ENCODE data around the gene PTCHD1. TPM values are rescaled to one million over a fixed set of nuclear protein-coding genes. Genes with fewer than 3 reads are reported as not detected.

The PTCHD1 gene
- polyA plus RNA-seq = under 1 TPM in 2 of 4 donors, not detected in 2; 0.09 to 0.22 TPM
- long read RNA-seq, donor 1 = 0 reads
- long read RNA-seq, donor 2 = 0 reads
- long read RNA-seq, donor 3 = 0 reads
- long read RNA-seq, donor 4 = 0 reads
- long read RNA-seq, donor 5 = 0 reads
- long read RNA-seq, donor 6 = 0 reads
- long read RNA-seq, donor 7, full-length matches to known transcripts = 1 of 1 reads
- long read RNA-seq, donor 7, partial matches to known transcripts = 0 of 1 reads
- long read RNA-seq, donor 7, other reads (novel, unspliced or antisense) = 0 of 1 reads
- long read RNA-seq, donor 8 = 0 reads
- long read RNA-seq, donor 9 = 0 reads
- long read RNA-seq, donor 10 = 0 reads

- no peaks in the 10 kb centered on the region for H3K4me1 ChIP-seq (ENCODE audit: control insufficient read depth in 3 of 3, insufficient read depth in 2 of 3, low read depth in 1 of 3, low read length in 2 of 3)
- H3K4me3 ChIP-seq (ENCODE audit: low read depth in 1 of 3, low read length in 3 of 3) = peak within 1 kb of the TSS in 2 of 3 donors; percentile 21 to 22
- DNase-seq (peak in 1 of 2 donors; percentile 4), FAIRE-seq (no peak)
- no peaks in the 10 kb centered on the region for H3K36me3 ChIP-seq (ENCODE audit: control insufficient read depth in 3 of 3, insufficient read depth in 2 of 3, low read depth in 1 of 3, low read length in 3 of 3)
- no peak within 1 kb of the TSS for H3K27ac ChIP-seq (ENCODE audit: low read depth in 1 of 3, low read length in 2 of 3)
- WGBS, 3 donors = 2 to 42% (median 19%) methylated on average over 26 to 64 of the region's 64 CpGs
- peaks cover 0 to 1% of the 10 kb centered on the region in 2 donors for H3K9me3 ChIP-seq (ENCODE audit: control insufficient read depth in 2 of 2, insufficient read depth in 1 of 2, low read depth in 1 of 2, low read length in 1 of 2)
- peaks cover 8 to 48% (median 12%) of the 10 kb centered on the region in 3 donors for H3K27me3 ChIP-seq (ENCODE audit: control insufficient read depth in 3 of 3, insufficient read depth in 3 of 3, low read length in 3 of 3)
Observed at GRCh38 chrX:23334848-23335599, at the start of gene PTCHD1. TSS of gene PTCHD1 (plus strand) at chrX:23334849. CDS start at chrX:23334876, 27 bp downstream.

DNA sequence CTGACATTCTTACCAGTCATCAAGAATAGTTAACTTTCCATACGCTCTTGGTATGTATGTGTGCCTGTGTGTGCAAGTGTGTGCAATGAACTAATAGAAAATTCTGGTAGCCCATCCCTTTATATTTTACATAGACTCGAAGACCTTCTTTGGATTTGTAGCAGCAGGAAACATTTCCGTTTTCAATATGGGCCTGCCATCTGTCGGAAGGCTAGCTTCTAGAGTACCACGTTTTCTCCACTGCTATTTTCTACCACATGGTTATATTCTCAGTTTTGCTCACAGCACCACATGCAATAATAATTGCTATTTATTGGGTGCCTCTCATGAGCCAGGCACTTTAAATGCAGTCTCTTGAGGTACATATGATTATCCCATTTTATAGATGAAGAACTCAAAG is 47.9 kb upstream of the PTCHD1 start:
- no peaks in the 10 kb centered on the region for H3K36me3 ChIP-seq (ENCODE audit: control insufficient read depth in 3 of 3, insufficient read depth in 2 of 3, low read depth in 1 of 3, low read length in 3 of 3)
- H3K4me3 ChIP-seq (ENCODE audit: low read depth in 1 of 3, low read length in 3 of 3) = no peak overlapping the region
- no peaks in the 10 kb centered on the region for H3K9me3 ChIP-seq (ENCODE audit: control insufficient read depth in 2 of 2, insufficient read depth in 1 of 2, low read depth in 1 of 2, low read length in 1 of 2)
- H3K4me1 ChIP-seq (ENCODE audit: control insufficient read depth in 3 of 3, insufficient read depth in 2 of 3, low read depth in 1 of 3, low read length in 2 of 3) = no peaks in the 10 kb centered on the region
- FAIRE-seq = no peak
- no peak for DNase-seq
- 79 to 91% (median 87%) methylated on average over 5 of the region's 5 CpGs for WGBS, 3 donors
- no peaks in the 10 kb centered on the region for H3K27me3 ChIP-seq (ENCODE audit: control insufficient read depth in 3 of 3, insufficient read depth in 3 of 3, low read length in 3 of 3)
- no peak overlapping the region for H3K27ac ChIP-seq (ENCODE audit: low read depth in 1 of 3, low read length in 2 of 3)

GRCh38 chrX:23287191-23287725 is 47.4 kb upstream of the PTCHD1 start:
- no peak overlapping the region for H3K4me3 ChIP-seq (ENCODE audit: low read depth in 1 of 3, low read length in 3 of 3)
- WGBS, 3 donors = 19 to 64% (median 30%) methylated on average over 5 of the region's 5 CpGs
- no peak overlapping the region for H3K27ac ChIP-seq (ENCODE audit: low read depth in 1 of 3, low read length in 2 of 3)
- H3K27me3 ChIP-seq (ENCODE audit: control insufficient read depth in 3 of 3, insufficient read depth in 3 of 3, low read length in 3 of 3) = no peaks in the 10 kb centered on the region
- no peak for DNase-seq
- no peaks in the 10 kb centered on the region for H3K4me1 ChIP-seq (ENCODE audit: control insufficient read depth in 3 of 3, insufficient read depth in 2 of 3, low read depth in 1 of 3, low read length in 2 of 3)
- no peaks in the 10 kb centered on the region for H3K9me3 ChIP-seq (ENCODE audit: control insufficient read depth in 2 of 2, insufficient read depth in 1 of 2, low read depth in 1 of 2, low read length in 1 of 2)
- no peak for FAIRE-seq
- H3K36me3 ChIP-seq (ENCODE audit: control insufficient read depth in 3 of 3, insufficient read depth in 2 of 3, low read depth in 1 of 3, low read length in 3 of 3) = no peaks in the 10 kb centered on the region

DNA sequence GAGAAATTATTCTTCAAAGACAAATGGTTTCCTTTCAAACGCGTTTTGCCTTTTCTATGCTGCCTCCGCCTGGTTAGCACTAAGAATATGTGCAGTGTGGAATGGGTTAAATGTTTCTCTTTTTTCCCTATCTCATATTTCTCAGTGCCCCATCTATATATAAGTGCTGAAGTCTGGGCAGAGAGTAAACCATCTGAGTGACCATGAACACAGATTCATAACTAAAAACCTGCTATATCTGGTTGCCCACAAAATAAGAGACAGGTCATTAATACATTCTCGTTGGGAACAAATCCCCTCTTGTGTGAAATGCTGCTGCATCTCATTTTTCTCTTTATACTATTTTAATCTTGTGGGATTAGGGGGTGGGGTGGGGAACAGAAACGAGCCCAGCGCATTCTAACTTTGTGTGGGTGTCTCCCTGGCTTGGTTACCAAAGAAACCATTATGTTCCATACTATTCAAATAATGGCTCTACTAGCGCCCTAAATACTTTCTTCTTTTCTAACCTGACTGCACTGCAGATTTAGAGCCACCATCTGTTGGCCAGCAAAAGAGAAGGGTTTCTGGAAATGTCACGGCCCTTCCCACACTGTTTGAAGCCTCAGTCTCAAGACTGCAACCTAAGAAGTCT is 42.2 kb upstream of the PTCHD1 start:
- H3K27ac ChIP-seq (ENCODE audit: low read depth in 1 of 3, low read length in 2 of 3) = no peak overlapping the region
- no peaks in the 10 kb centered on the region for H3K9me3 ChIP-seq (ENCODE audit: control insufficient read depth in 2 of 2, insufficient read depth in 1 of 2, low read depth in 1 of 2, low read length in 1 of 2)
- FAIRE-seq = no peak
- 62 to 69% (median 64%) methylated on average over 8 of the region's 8 CpGs for WGBS, 3 donors
- no peaks in the 10 kb centered on the region for H3K36me3 ChIP-seq (ENCODE audit: control insufficient read depth in 3 of 3, insufficient read depth in 2 of 3, low read depth in 1 of 3, low read length in 3 of 3)
- H3K4me1 ChIP-seq (ENCODE audit: control insufficient read depth in 3 of 3, insufficient read depth in 2 of 3, low read depth in 1 of 3, low read length in 2 of 3) = no peaks in the 10 kb centered on the region
- no peaks in the 10 kb centered on the region for H3K27me3 ChIP-seq (ENCODE audit: control insufficient read depth in 3 of 3, insufficient read depth in 3 of 3, low read length in 3 of 3)
- H3K4me3 ChIP-seq (ENCODE audit: low read depth in 1 of 3, low read length in 3 of 3) = no peak overlapping the region
- DNase-seq = no peak

DNA sequence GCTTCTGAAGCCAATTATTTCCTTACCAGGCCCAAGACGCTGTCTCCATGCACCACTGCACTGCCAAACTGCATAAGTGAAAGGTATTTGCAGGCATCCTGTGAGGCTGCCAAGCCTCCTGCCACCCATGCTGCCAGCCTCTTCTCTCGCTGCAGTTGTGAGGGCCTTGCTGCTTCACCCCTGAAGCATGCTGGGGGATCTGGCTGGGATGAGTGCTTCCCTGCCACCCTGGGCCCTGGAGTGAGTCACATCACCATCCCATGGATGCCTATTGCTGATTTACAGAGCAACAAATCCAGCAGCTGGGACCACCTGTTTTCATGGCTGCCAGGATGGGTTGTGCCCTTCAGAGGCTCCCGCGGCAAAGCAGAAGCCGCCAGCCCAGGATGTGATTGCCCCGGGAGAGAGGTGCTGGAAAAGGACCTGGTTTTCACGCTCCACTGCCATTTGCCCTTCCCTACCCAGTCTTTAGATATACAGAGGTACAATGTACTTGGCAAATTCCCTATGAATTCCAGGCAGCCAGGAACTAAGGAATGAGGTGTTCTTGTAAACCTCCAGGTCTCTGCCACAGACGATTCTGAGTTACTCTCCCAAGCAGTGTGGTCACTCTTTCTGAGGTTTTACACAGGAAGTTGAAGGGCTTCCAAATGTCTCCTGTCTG is 41.5 kb upstream of the PTCHD1 start:
- 81 to 84% (median 83%) methylated on average over 7 to 8 of the region's 8 CpGs for WGBS, 3 donors
- Histone ChIP-seq H3K36me3 (ENCODE audit: control insufficient read depth in 3 of 3, insufficient read depth in 2 of 3, low read depth in 1 of 3, low read length in 3 of 3) (no peaks in the 10 kb centered on the region), H3K4me3 (ENCODE audit: low read depth in 1 of 3, low read length in 3 of 3) (no peak overlapping the region), H3K27me3 (ENCODE audit: control insufficient read depth in 3 of 3, insufficient read depth in 3 of 3, low read length in 3 of 3) (no peaks in the 10 kb centered on the region), H3K4me1 (ENCODE audit: control insufficient read depth in 3 of 3, insufficient read depth in 2 of 3, low read depth in 1 of 3, low read length in 2 of 3) (no peaks in the 10 kb centered on the region), H3K9me3 (ENCODE audit: control insufficient read depth in 2 of 2, insufficient read depth in 1 of 2, low read depth in 1 of 2, low read length in 1 of 2) (no peaks in the 10 kb centered on the region), H3K27ac (ENCODE audit: low read depth in 1 of 3, low read length in 2 of 3) (no peak overlapping the region)
- no peak for DNase-seq
- FAIRE-seq = no peak

- Histone ChIP-seq H3K4me1 (ENCODE audit: control insufficient read depth in 3 of 3, insufficient read depth in 2 of 3, low read depth in 1 of 3, low read length in 2 of 3) (no peaks in the 10 kb centered on the region), H3K36me3 (ENCODE audit: control insufficient read depth in 3 of 3, insufficient read depth in 2 of 3, low read depth in 1 of 3, low read length in 3 of 3) (no peaks in the 10 kb centered on the region), H3K4me3 (ENCODE audit: low read depth in 1 of 3, low read length in 3 of 3) (no peak overlapping the region), H3K27ac (ENCODE audit: low read depth in 1 of 3, low read length in 2 of 3) (no peak overlapping the region), H3K9me3 (ENCODE audit: control insufficient read depth in 2 of 2, insufficient read depth in 1 of 2, low read depth in 1 of 2, low read length in 1 of 2) (no peaks in the 10 kb centered on the region), H3K27me3 (ENCODE audit: control insufficient read depth in 3 of 3, insufficient read depth in 3 of 3, low read length in 3 of 3) (no peaks in the 10 kb centered on the region)
- DNase-seq (no peak), FAIRE-seq (no peak)
- 70 to 88% (median 81%) methylated on average over 4 of the region's 4 CpGs for WGBS, 3 donors
Observed at GRCh38 chrX:23304881-23305280, 29.8 kb upstream of the PTCHD1 start.

GRCh38 chrX:23311731-23312130 is 22.9 kb upstream of the PTCHD1 start:
- 84 to 91% (median 86%) methylated on average over 8 of the region's 8 CpGs for WGBS, 3 donors
- H3K27me3 ChIP-seq (ENCODE audit: control insufficient read depth in 3 of 3, insufficient read depth in 3 of 3, low read length in 3 of 3) = no peaks in the 10 kb centered on the region
- H3K27ac ChIP-seq (ENCODE audit: low read depth in 1 of 3, low read length in 2 of 3) = no peak overlapping the region
- no peak overlapping the region for H3K4me3 ChIP-seq (ENCODE audit: low read depth in 1 of 3, low read length in 3 of 3)
- H3K36me3 ChIP-seq (ENCODE audit: control insufficient read depth in 3 of 3, insufficient read depth in 2 of 3, low read depth in 1 of 3, low read length in 3 of 3) = no peaks in the 10 kb centered on the region
- no peak for FAIRE-seq
- no peaks in the 10 kb centered on the region for H3K4me1 ChIP-seq (ENCODE audit: control insufficient read depth in 3 of 3, insufficient read depth in 2 of 3, low read depth in 1 of 3, low read length in 2 of 3)
- H3K9me3 ChIP-seq (ENCODE audit: control insufficient read depth in 2 of 2, insufficient read depth in 1 of 2, low read depth in 1 of 2, low read length in 1 of 2) = no peaks in the 10 kb centered on the region
- DNase-seq = no peak

DNA sequence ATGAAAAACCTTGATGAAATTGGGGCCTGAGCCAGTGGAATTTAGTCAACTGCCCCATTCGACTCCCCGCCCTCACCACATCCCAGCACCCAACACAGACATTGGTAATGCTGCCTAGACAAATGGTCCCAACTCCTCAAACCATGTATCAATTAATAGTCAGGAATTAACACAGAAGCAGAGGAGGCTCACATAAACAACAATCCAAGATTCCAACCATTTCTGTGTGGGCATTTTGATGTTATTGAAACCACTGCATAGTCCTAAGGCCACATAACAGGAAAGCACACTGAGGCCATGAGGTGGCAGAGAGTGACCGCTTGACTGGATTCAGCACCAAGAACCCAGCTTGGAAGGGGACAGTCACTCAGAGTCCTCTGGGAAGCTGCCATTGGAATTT is 22.5 kb upstream of the PTCHD1 start:
- no peak overlapping the region for H3K4me3 ChIP-seq (ENCODE audit: low read depth in 1 of 3, low read length in 3 of 3)
- DNase-seq (no peak), FAIRE-seq (no peak)
- no peaks in the 10 kb centered on the region for H3K4me1 ChIP-seq (ENCODE audit: control insufficient read depth in 3 of 3, insufficient read depth in 2 of 3, low read depth in 1 of 3, low read length in 2 of 3)
- no peak overlapping the region for H3K27ac ChIP-seq (ENCODE audit: low read depth in 1 of 3, low read length in 2 of 3)
- H3K36me3 ChIP-seq (ENCODE audit: control insufficient read depth in 3 of 3, insufficient read depth in 2 of 3, low read depth in 1 of 3, low read length in 3 of 3) = no peaks in the 10 kb centered on the region
- WGBS, 3 donors = 87 to 91% (median 89%) methylated on average over 3 of the region's 3 CpGs
- H3K27me3 ChIP-seq (ENCODE audit: control insufficient read depth in 3 of 3, insufficient read depth in 3 of 3, low read length in 3 of 3) = no peaks in the 10 kb centered on the region
- H3K9me3 ChIP-seq (ENCODE audit: control insufficient read depth in 2 of 2, insufficient read depth in 1 of 2, low read depth in 1 of 2, low read length in 1 of 2) = no peaks in the 10 kb centered on the region
